Measurements from ENCODE around the gene IL34.

DNA sequence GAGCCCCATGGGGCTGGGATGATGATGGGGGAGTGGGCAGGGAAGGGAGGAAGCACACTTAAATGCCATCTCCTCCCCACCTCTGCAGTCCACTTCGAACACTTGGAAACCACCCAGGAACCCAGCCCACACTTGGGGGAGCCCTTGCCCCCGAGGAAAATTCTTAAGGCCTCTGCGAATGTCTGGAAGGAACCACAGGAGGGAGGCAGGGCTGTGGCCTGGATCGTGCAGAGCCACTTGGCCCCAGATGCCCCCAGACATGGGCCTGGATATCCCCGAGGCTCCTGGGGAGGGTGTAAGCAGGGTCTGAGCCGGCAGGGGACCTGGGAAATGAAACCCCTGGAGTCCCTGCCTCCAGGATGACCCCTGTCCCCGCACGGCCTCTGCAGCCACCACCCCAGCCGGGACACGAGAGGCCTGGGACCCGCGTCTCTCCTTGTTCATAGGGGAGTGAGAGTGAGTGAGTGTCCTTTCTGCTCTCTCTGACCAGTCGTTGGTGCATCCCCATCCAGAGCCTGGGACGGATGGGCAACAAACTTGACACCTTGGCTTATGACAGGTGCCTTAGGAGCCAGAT lies 51.3 kb downstream of the IL34 start:
- TF ChIP-seq POLR2A (IDR thresholded peaks at IDR 0.05; ENCODE audit: low read length) = no peak
- TF ChIP-seq GATA1 (IDR thresholded peaks at IDR 0.05; ENCODE audit: low read depth, low read length) = no peak

Data from erythroblast (primary cell).